ENCODE measurements around the gene RPH3AL. TPM values are rescaled to one million over a fixed set of nuclear protein-coding genes. Genes with fewer than 3 reads are reported as not detected.

The RPH3AL gene
- total and polyA plus RNA-seq, 2 of the 8 experiments (the other 6 are each of a cell fraction or from before 2014, with no cell fraction given) = 5.6 to 5.8 TPM

DNA sequence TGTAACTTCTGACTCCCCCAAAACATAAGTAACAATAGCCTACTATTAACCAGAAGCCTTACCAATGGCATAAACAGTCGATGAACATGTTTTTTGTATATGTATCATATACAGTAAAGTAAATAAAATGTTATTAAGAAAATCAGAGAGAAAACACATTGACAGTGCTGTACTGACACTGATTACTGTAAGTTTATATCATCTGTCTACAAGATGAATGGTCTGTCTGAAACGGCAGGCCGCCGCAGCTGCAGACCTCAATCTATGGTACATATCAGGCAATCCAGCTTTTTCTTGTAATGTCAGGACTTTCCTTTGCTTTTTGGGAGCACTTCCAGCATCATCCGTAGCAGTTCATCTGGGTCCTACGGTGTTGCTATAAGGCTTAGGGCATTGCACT lies 44.2 kb upstream of the RPH3AL start:
- H3K4me2 ChIP-seq (ENCODE audit: insufficient read depth in 1 of 2, low read depth in 2 of 2, low read length in 2 of 2) = no peak overlapping the region
- no peak overlapping the region for H2AFZ ChIP-seq (ENCODE audit: low read length)
- H2BK20ac ChIP-seq (ENCODE audit: low read length) = no peak overlapping the region
- ChIA-PET CTCF (ENCODE audit: partially characterized antibody) (interaction anchor here (1.0 kb wide), 1 partner anchor 232 kb away, joined by 3 read pairs; no protein-coding TSS in a partner anchor), POLR2A (ENCODE audit: partially characterized antibody) (no interaction called here)
- no peak overlapping the region for H2BK15ac ChIP-seq (ENCODE audit: low read length)
- H3K56ac ChIP-seq (replicated peaks; ENCODE audit: insufficient read length, low read depth, low read length) = no peak overlapping the region
- H3K79me2 ChIP-seq (ENCODE audit: control insufficient read depth in 1 of 2, insufficient read depth in 2 of 2, low read length in 2 of 2) = no peaks in the 10 kb centered on the region
- H3K23ac ChIP-seq (ENCODE audit: insufficient read length) = no peak overlapping the region
- no peak overlapping the region for H3K9ac ChIP-seq (replicated peaks in 1 of 4; ENCODE audit: extremely low read depth in 1 of 4, low read depth in 3 of 4, low read length in 3 of 4)
- no peak overlapping the region for H3K4ac ChIP-seq (replicated peaks; ENCODE audit: insufficient read length, low read depth, low read length)
- H4K91ac ChIP-seq (replicated peaks; ENCODE audit: insufficient read length, low read length) = no peak overlapping the region
- H2AK5ac ChIP-seq (ENCODE audit: low read depth, low read length) = no peak overlapping the region
- no peaks in the 10 kb centered on the region for H4K20me1 ChIP-seq (replicated peaks in 1 of 2; ENCODE audit: control insufficient read depth in 1 of 2, insufficient read depth in 2 of 2, low read length in 2 of 2)
- H3K4me1 ChIP-seq (replicated peaks in 1 of 4; ENCODE audit: control insufficient read depth in 3 of 4, insufficient read depth in 4 of 4, low read length in 3 of 4) = no peaks in the 10 kb centered on the region
- no peak overlapping the region for H3K4me3 ChIP-seq (ENCODE audit: extremely low read depth in 1 of 4, insufficient read depth in 2 of 4, low read depth in 3 of 4, low read length in 4 of 4)
- no peak overlapping the region for H4K5ac ChIP-seq (ENCODE audit: insufficient read length, low read depth, low read length)
- H2BK120ac ChIP-seq (replicated peaks; ENCODE audit: low read depth, low read length) = no peak overlapping the region
- H3K18ac ChIP-seq (ENCODE audit: extremely low read depth, low read length) = no peak overlapping the region
- H2BK12ac ChIP-seq (ENCODE audit: low read depth, low read length) = no peak overlapping the region
- no peak overlapping the region for H4K8ac ChIP-seq (ENCODE audit: extremely low read depth, insufficient read depth, low read length)
- FAIRE-seq = no peak
- no peaks in the 10 kb centered on the region for H3K79me1 ChIP-seq (ENCODE audit: low read depth, low read length)
- WGBS, 2 experiments (ENCODE audit: extremely low coverage in 1 of 2, insufficient coverage in 1 of 2, insufficient read length in 1 of 2, insufficient replicate concordance in 2 of 2, low coverage in 1 of 2, low lambda C conversion rate in 2 of 2, missing lambda C conversion rate in 1 of 2) = 94% methylated on average over 6 of the region's 6 CpGs; no CpG with 5 or more reads in 1 of the 2 experiments
- no peak overlapping the region for H3K27ac ChIP-seq (ENCODE audit: low read depth, low read length)
- DNase-seq (ENCODE audit: low read depth in 1 of 2, low spot score in 2 of 2) = no peak
- peaks cover 0 to 2% (median 0%) of the 10 kb centered on the region in 4 experiments; a peak in 2 of 7 replicates for H3K27me3 ChIP-seq (replicated peaks in 1 of 4; ENCODE audit: control insufficient read depth in 3 of 4, extremely low read depth in 1 of 4, insufficient read depth in 3 of 4, low read length in 3 of 4)
- H2BK5ac ChIP-seq (ENCODE audit: low read depth, low read length) = no peak overlapping the region
- no peaks in the 10 kb centered on the region for H3K36me3 ChIP-seq (ENCODE audit: control insufficient read depth in 2 of 4, insufficient read depth in 4 of 4, low read length in 3 of 4)
- H3K14ac ChIP-seq (ENCODE audit: insufficient read length) = no peak overlapping the region
- H3K23me2 ChIP-seq (ENCODE audit: low read depth, low read length) = no peaks in the 10 kb centered on the region
- H3K9me3 ChIP-seq (ENCODE audit: insufficient read depth in 2 of 2, low read depth in 1 of 2, low read length in 1 of 2) = no peaks in the 10 kb centered on the region
- no peak for TF ChIP-seq POLR2A (IDR thresholded peaks at IDR 0.05; ENCODE audit: control extremely low read depth in 1 of 2, low read depth in 2 of 2, low read length in 2 of 2)
- TF ChIP-seq NRF1 (IDR thresholded peaks at IDR 0.05; ENCODE audit: low read depth, low read length) = no peak
- no peak for TF ChIP-seq FOSL1 (IDR thresholded peaks at IDR 0.05; ENCODE audit: insufficient read depth, low read depth, low read length)
- TF ChIP-seq RAD21 (IDR thresholded peaks at IDR 0.05 in 1 of 2, conservative IDR thresholded peaks at IDR 0.05 in 1 of 2; ENCODE audit: low read depth in 2 of 2, low read length in 2 of 2) = no peak
- TF ChIP-seq TAF1 (IDR thresholded peaks at IDR 0.05; ENCODE audit: low read depth, low read length) = no peak
- no peak for TF ChIP-seq EZH2 (IDR thresholded peaks at IDR 0.05; ENCODE audit: low read depth, low read length, severe bottlenecking)
- TF ChIP-seq RNF2 (IDR thresholded peaks at IDR 0.05; ENCODE audit: borderline replicate concordance, low read depth, low read length, missing control alignments, poor library complexity, severe bottlenecking) = no peak
- TF ChIP-seq HDAC6 (IDR thresholded peaks at IDR 0.05; ENCODE audit: low read depth, low read length) = no peak
- no peak for TF ChIP-seq SP2 (IDR thresholded peaks at IDR 0.05; ENCODE audit: low read length)
- TF ChIP-seq SAP30 (IDR thresholded peaks at IDR 0.05; ENCODE audit: insufficient read depth, insufficient replicate concordance, low read length) = no peak
- TF ChIP-seq EGR1 (IDR thresholded peaks at IDR 0.05; ENCODE audit: borderline replicate concordance, low read depth, low read length) = no peak
- no peak for TF ChIP-seq NANOG (IDR thresholded peaks at IDR 0.05; ENCODE audit: insufficient read depth, low read depth, low read length, poor library complexity, severe bottlenecking)

All from H1 (cell line).